ENCODE results near the gene MDM4. TPM values are rescaled to one million over a fixed set of nuclear protein-coding genes. Genes with fewer than 3 reads are reported as not detected.
A peak's percentile ranks its signal among the peaks of the same experiment; 100 is the strongest.
"Not testable (repeated sequence)": the region's sequence is repeated elsewhere in the genome, so short reads cannot be mapped to it uniquely, and the experiment has no call there.

Gene MDM4
- total RNA-seq, 1 donor from 2014 or later, result 90.1 TPM

GRCh38 chr1:204480515-204480914, 35.7 kb upstream of the MDM4 start:
- intact Hi-C loops (cut with DNase I), result no loop called here
- Histone ChIP-seq H3K4me3 (no peak overlapping the region), H3K4me1 (peaks cover 82% of the 10 kb centered on the region), H3K9me3 (no peaks in the 10 kb centered on the region), H3K27ac (no peak overlapping the region), H3K27me3 (no peaks in the 10 kb centered on the region), H3K36me3 (no peaks in the 10 kb centered on the region)
- DNase-seq (ENCODE audit: extremely low spot score in 2 of 2), result no peak
- TF ChIP-seq POLR2A (IDR thresholded peaks at IDR 0.05), result no peak
- TF ChIP-seq POLR2AphosphoS5 (IDR thresholded peaks at IDR 0.05; ENCODE audit: insufficient read depth in 1 of 2, low read depth in 1 of 2), result no peak
- TF ChIP-seq, protein P1, sequence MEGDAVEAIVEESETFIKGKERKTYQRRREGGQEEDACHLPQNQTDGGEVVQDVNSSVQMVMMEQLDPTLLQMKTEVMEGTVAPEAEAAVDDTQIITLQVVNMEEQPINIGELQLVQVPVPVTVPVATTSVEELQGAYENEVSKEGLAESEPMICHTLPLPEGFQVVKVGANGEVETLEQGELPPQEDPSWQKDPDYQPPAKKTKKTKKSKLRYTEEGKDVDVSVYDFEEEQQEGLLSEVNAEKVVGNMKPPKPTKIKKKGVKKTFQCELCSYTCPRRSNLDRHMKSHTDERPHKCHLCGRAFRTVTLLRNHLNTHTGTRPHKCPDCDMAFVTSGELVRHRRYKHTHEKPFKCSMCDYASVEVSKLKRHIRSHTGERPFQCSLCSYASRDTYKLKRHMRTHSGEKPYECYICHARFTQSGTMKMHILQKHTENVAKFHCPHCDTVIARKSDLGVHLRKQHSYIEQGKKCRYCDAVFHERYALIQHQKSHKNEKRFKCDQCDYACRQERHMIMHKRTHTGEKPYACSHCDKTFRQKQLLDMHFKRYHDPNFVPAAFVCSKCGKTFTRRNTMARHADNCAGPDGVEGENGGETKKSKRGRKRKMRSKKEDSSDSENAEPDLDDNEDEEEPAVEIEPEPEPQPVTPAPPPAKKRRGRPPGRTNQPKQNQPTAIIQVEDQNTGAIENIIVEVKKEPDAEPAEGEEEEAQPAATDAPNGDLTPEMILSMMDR (IDR thresholded peaks at IDR 0.05), result no peak

DNA sequence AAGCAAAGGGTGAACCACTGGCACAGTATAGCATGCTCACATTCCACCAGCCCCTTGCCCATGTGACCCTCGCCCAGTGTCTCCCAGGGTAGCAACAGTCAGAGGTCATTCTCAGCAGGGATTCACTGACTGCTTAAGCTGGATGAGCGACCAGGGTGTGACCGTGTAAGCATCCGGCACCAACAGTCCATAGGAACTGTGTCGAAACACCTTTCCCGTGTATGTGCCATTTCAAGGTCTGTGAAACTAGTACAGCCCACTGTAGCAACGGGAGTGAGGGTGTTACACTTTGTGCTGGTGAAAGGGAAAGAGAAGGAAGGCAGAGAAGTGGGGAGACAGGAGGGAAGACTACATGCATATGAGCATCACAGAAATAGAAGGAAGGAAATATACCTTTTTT, 32.4 kb upstream of the MDM4 start:
- Histone ChIP-seq H3K27me3 (no peaks in the 10 kb centered on the region), H3K27ac (no peak overlapping the region), H3K36me3 (no peaks in the 10 kb centered on the region), H3K9me3 (no peaks in the 10 kb centered on the region), H3K4me1 (peaks cover 58% of the 10 kb centered on the region), H3K4me3 (no peak overlapping the region)
- TF ChIP-seq POLR2A (IDR thresholded peaks at IDR 0.05) (no peak), POLR2AphosphoS5 (IDR thresholded peaks at IDR 0.05; ENCODE audit: insufficient read depth in 1 of 2, low read depth in 1 of 2) (no peak)
- TF ChIP-seq, protein P1 (IDR thresholded peaks at IDR 0.05), result no peak
- DNase-seq (ENCODE audit: extremely low spot score in 2 of 2), result no peak
- intact Hi-C loops (cut with DNase I), result no loop called here

DNA sequence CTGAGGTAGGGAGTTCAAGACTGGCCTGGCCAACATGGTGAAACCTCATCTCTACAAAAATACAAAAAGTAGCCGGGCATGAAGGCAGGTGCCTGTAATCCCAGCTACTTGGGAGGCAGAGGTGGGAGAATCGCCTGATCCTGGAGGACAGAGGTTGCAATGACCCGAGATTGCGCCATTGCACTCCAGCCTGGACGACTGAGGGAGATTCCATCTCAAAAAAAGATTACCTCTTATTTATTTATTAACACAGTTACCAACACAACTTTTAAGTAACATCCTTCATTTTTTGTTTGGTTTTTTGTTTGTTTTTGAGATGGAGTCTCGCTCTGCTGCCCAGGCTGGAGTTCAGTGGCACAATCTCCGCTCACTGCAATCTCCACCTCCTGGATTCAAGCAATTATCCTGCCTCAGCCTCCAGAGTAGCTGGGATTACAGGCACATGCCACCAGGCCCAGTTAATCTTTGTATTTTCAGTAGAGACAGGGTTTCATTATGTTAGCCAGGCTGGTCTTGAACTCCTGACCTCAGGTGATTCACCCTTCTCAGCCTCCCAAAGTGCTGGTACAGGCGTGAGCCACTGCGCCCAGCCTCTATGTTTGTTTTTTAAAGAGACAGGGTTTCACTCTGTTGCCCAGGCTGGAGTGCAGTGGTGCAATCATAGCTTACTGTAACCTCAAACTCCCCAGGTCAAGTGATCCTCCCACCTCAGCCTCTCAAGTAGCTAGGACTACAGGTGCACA, 29.5 kb upstream of the MDM4 start:
- H3K27me3 ChIP-seq; H3K9me3 ChIP-seq; intact Hi-C loops (cut with DNase I); DNase-seq (ENCODE audit: extremely low spot score in 2 of 2); H3K36me3 ChIP-seq; H3K4me3 ChIP-seq; H3K27ac ChIP-seq: not testable (repeated sequence)
- H3K4me1 ChIP-seq, result peaks cover 35% of the 10 kb centered on the region

DNA sequence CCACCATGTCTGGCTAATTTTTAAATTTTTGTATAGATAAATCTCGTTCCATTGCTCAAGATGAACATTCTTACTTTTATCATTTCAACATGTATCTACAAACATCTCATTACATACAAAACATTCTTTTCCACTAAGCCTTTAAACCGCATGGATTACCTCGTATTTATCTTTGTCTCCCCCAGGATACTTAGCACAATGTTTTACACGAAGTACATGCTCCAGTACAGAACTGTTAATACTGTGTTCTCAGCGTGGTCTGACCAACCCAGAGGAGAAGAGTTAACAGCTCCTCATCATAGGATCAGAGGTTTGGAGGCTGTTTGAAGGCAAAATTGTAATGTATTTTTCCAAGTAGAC, 29.0 kb upstream of the MDM4 start:
- TF ChIP-seq, protein P1 (IDR thresholded peaks at IDR 0.05), result no peak
- TF ChIP-seq POLR2AphosphoS5 (IDR thresholded peaks at IDR 0.05; ENCODE audit: insufficient read depth in 1 of 2, low read depth in 1 of 2) (no peak), POLR2A (IDR thresholded peaks at IDR 0.05) (no peak)
- no peak overlapping the region for H3K27ac ChIP-seq
- DNase-seq (ENCODE audit: extremely low spot score in 2 of 2), result no peak
- peaks cover 35% of the 10 kb centered on the region for H3K4me1 ChIP-seq
- H3K4me3 ChIP-seq, result no peak overlapping the region
- intact Hi-C loops (cut with DNase I), result no loop called here
- no peaks in the 10 kb centered on the region for H3K9me3 ChIP-seq
- H3K27me3 ChIP-seq, result no peaks in the 10 kb centered on the region
- no peaks in the 10 kb centered on the region for H3K36me3 ChIP-seq

DNA sequence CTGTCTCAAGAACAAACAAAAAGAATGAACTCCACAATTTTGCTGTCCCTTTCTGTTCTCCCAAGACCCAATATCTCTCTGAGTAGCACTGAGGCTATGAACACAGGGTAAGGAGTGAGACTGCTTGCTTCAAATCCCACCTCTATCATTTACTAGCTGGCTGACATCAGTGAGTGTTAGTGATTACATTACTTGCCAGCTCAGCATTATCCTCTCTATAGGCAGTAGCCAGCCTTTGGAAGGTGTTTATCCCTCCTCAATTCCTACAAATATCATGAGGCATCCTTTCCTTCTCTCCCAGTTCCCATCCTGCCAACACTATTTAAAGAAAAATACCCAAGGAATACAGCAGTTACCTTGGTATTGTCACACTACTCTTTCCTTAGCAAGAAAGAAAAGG, 24.6 kb upstream of the MDM4 start:
- intact Hi-C loops (cut with DNase I), result loop anchor here (2.0 to 10.0 kb wide), 2 partner anchors 47 to 327 kb away; partner anchors contain the start of gene REN
- peak overlapping the region; percentile 86 for H3K27ac ChIP-seq
- H3K27me3 ChIP-seq, result no peaks in the 10 kb centered on the region
- DNase-seq (ENCODE audit: extremely low spot score in 2 of 2), result no peak
- peak overlapping the region in 1 of 2 donors; percentile 62 for H3K4me3 ChIP-seq
- H3K4me1 ChIP-seq, result peaks cover 30% of the 10 kb centered on the region
- TF ChIP-seq POLR2AphosphoS5 (IDR thresholded peaks at IDR 0.05; ENCODE audit: insufficient read depth in 1 of 2, low read depth in 1 of 2) (no peak), POLR2A (IDR thresholded peaks at IDR 0.05) (no peak)
- TF ChIP-seq, protein P1 (IDR thresholded peaks at IDR 0.05), result no peak
- no peaks in the 10 kb centered on the region for H3K9me3 ChIP-seq
- no peaks in the 10 kb centered on the region for H3K36me3 ChIP-seq

Measured in vagina (tissue), 2 donors.